Breast epithelium (tissue), 4 donors: Measurements from ENCODE around the gene C1QTNF5. TPM values are rescaled to one million over a fixed set of nuclear protein-coding genes. Genes with fewer than 3 reads are reported as not detected.

Experiments
- DNase-seq, 2 donors: peaks; one replicate each; pipeline ENCODE4 v3.0.0-alpha.2; 2019; ENCODE audit warnings: low spot score in 2 of 2
- H3K27ac ChIP-seq, 2 donors: fragments of 200-600 bp; sonication (generic) in 1 of 2; one replicate each; pipeline ENCODE4 v1.5.1; 2016 to 2019; ENCODE audit warnings: mild to moderate bottlenecking in 1 of 2
- H3K27me3 ChIP-seq, 2 donors: fragments of 200-600 bp; sonication (generic) in 1 of 2; one replicate each; pipeline versions ENCODE4 v1.5.1 to v1.6.0; 2017 to 2019; ENCODE audit warnings: control low read depth in 1 of 2, mild to moderate bottlenecking in 1 of 2
- H3K36me3 ChIP-seq: fragments of 200-600 bp; one replicate; pipeline ENCODE4 v1.5.1; 2019
- H3K4me1 ChIP-seq, 2 donors: fragments of 200-600 bp; sonication (generic); one replicate each; pipeline ENCODE4 v1.5.1; 2016 to 2019; ENCODE audit warnings: control low read depth in 1 of 2
- H3K4me3 ChIP-seq, 3 donors: fragments of 200-600 bp; sonication (generic); 1 replicate in 2 of 3; 2 replicates in 1 of 3; pipeline ENCODE4 v1.5.1; 2016 to 2019; ENCODE audit warnings: mild to moderate bottlenecking in 3 of 3, moderate library complexity in 2 of 3
- H3K9me3 ChIP-seq, 2 donors: fragments of 200-600 bp; sonication (generic) in 1 of 2; one replicate each; pipeline ENCODE4 v1.5.1; 2016 to 2019; ENCODE audit warnings: control low read depth in 1 of 2
- POLR2A ChIP-seq: fragments of 450-650 bp; IDR thresholded peaks from one replicate; pipeline ENCODE4 v1.6.1; 2016; ENCODE audit warnings: antibody characterized with exemption, mild to moderate bottlenecking, moderate library complexity
- POLR2AphosphoS5 ChIP-seq, 3 donors: sonication (generic); formaldehyde crosslinking; IDR thresholded peaks; one replicate each; pipeline ENCODE4 v1.6.1; 2017; ENCODE audit warnings: antibody characterized with exemption in 3 of 3
- intact Hi-C: fragments of 100-400 bp; cut with DNase I; formaldehyde crosslinking; loops from one replicate; pipeline ENCODE4 v1.15.1; 2023; ENCODE audit warnings: low total_unique reads
- total RNA-seq, 3 donors: library from RNA; depleted of rRNA; stranded (reverse); fragments of >200 nt; gene quantifications; one replicate each; pipeline ENCODE4 v1.1.0, GENCODE V29; 2016
- TF ChIP-seq, protein P1 (sequence below), 3 donors: fragments of 450-650 bp; IDR thresholded peaks; one replicate each; pipeline ENCODE4 v1.5.1; 2016 to 2017; ENCODE audit warnings: antibody characterized with exemption in 3 of 3, mild to moderate bottlenecking in 3 of 3, moderate library complexity in 3 of 3

Gene C1QTNF5
- total RNA-seq, 3 donors from 2014 or later: 14.3 to 55.0 (median 38.0) TPM

GRCh38 chr11:119318240-119319135, 22.2 kb downstream of the C1QTNF5 start:
- no peaks in the 10 kb centered on the region for H3K9me3 ChIP-seq
- TF ChIP-seq, protein P1, sequence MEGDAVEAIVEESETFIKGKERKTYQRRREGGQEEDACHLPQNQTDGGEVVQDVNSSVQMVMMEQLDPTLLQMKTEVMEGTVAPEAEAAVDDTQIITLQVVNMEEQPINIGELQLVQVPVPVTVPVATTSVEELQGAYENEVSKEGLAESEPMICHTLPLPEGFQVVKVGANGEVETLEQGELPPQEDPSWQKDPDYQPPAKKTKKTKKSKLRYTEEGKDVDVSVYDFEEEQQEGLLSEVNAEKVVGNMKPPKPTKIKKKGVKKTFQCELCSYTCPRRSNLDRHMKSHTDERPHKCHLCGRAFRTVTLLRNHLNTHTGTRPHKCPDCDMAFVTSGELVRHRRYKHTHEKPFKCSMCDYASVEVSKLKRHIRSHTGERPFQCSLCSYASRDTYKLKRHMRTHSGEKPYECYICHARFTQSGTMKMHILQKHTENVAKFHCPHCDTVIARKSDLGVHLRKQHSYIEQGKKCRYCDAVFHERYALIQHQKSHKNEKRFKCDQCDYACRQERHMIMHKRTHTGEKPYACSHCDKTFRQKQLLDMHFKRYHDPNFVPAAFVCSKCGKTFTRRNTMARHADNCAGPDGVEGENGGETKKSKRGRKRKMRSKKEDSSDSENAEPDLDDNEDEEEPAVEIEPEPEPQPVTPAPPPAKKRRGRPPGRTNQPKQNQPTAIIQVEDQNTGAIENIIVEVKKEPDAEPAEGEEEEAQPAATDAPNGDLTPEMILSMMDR (IDR thresholded peaks at IDR 0.05): no peak
- TF ChIP-seq POLR2A (no peak), POLR2AphosphoS5 (IDR thresholded peaks at IDR 0.05) (peak; percentile 33 to 56 (median 53))
- peaks cover 5 to 15% of the 10 kb centered on the region in 2 donors for H3K4me1 ChIP-seq
- peak overlapping the region; percentile 90 to 96 for H3K27ac ChIP-seq
- no peaks in the 10 kb centered on the region for H3K36me3 ChIP-seq
- intact Hi-C loops: loop anchor here (1.0 kb wide), 1 partner anchor 20 kb away; no protein-coding TSS in a partner anchor
- DNase-seq: peak in 1 of 2 donors; percentile 79
- H3K27me3 ChIP-seq: peaks cover 0 to 3% of the 10 kb centered on the region in 2 donors
- H3K4me3 ChIP-seq: peak overlapping the region in 2 of 3 donors; percentile 7 to 81

- H3K4me1 ChIP-seq: peaks cover 5 to 15% of the 10 kb centered on the region in 2 donors
- H3K36me3 ChIP-seq: no peaks in the 10 kb centered on the region
- peaks cover 0 to 3% of the 10 kb centered on the region in 2 donors for H3K27me3 ChIP-seq
- peak overlapping the region; percentile 90 to 96 for H3K27ac ChIP-seq
- TF ChIP-seq POLR2AphosphoS5 (IDR thresholded peaks at IDR 0.05) (peak in 2 of 3 donors; percentile 14 to 29), POLR2A (no peak)
- DNase-seq: peak in 1 of 2 donors; percentile 66
- H3K9me3 ChIP-seq: no peaks in the 10 kb centered on the region
- intact Hi-C loops: loop anchor here (1.0 kb wide), 1 partner anchor 21 kb away; no protein-coding TSS in a partner anchor
- peak overlapping the region; percentile 50 to 81 (median 61) for H3K4me3 ChIP-seq
Measured at GRCh38 chr11:119317592-119318239, 23.0 kb downstream of the C1QTNF5 start.

GRCh38 chr11:119316729-119317591, 23.7 kb downstream of the C1QTNF5 start, which contains the start of gene MCAM:
MCAM (minus strand) TSS chr11:119317130; CDS start chr11:119317101, 29 bp downstream.
- Histone ChIP-seq H3K4me3 (peak within 1 kb of the TSS; percentile 50 to 81 (median 61)), H3K4me1 (peaks cover 5 to 15% of the 10 kb centered on the region in 2 donors), H3K9me3 (no peaks in the 10 kb centered on the region), H3K27ac (peak within 1 kb of the TSS; percentile 90 to 96), H3K36me3 (no peaks in the 10 kb centered on the region), H3K27me3 (peaks cover 0 to 3% of the 10 kb centered on the region in 2 donors)
- TF ChIP-seq POLR2A: no peak
- no peak for TF ChIP-seq POLR2AphosphoS5 (IDR thresholded peaks at IDR 0.05)
- TF ChIP-seq, protein P1 (IDR thresholded peaks at IDR 0.05): no peak
- DNase-seq: no peak
- intact Hi-C loops: no loop called here

GRCh38 chr11:119316016-119316728, 24.5 kb downstream of the C1QTNF5 start:
- DNase-seq: peak in 1 of 2 donors; percentile 61
- TF ChIP-seq POLR2AphosphoS5 (IDR thresholded peaks at IDR 0.05) (peak in 1 of 3 donors; percentile 4), POLR2A (no peak)
- TF ChIP-seq, protein P1 (IDR thresholded peaks at IDR 0.05): no peak
- intact Hi-C loops: no loop called here
- no peaks in the 10 kb centered on the region for H3K9me3 ChIP-seq
- H3K4me3 ChIP-seq: peak overlapping the region; percentile 50 to 81 (median 61)
- peaks cover 0 to 3% of the 10 kb centered on the region in 2 donors for H3K27me3 ChIP-seq
- peaks cover 5 to 12% of the 10 kb centered on the region in 2 donors for H3K4me1 ChIP-seq
- peak overlapping the region; percentile 90 to 96 for H3K27ac ChIP-seq
- no peaks in the 10 kb centered on the region for H3K36me3 ChIP-seq
